Measurements from ENCODE around the gene C20orf144.
A peak's percentile ranks its signal among the peaks of the same experiment; 100 is the strongest.

Gene C20orf144

GRCh38 chr20:33669224-33669623 is 7.1 kb downstream of the C20orf144 start:
- H3K27me3 Mint-ChIP-seq (ENCODE audit: low read depth): peaks cover 3% of the 10 kb centered on the region
- H3K27ac Mint-ChIP-seq: no peak overlapping the region
- no peaks in the 10 kb centered on the region for H3K9me3 Mint-ChIP-seq
- no peak for TF ChIP-seq CTCF (IDR thresholded peaks at IDR 0.05; ENCODE audit: unreplicated experiment in 3 of 3)
- H3K4me3 Mint-ChIP-seq: peak overlapping the region in 2 of 3 experiments; percentile 16 to 61
- peaks cover 3% of the 10 kb centered on the region for H3K36me3 Mint-ChIP-seq (ENCODE audit: low read depth)
- peaks cover 44% of the 10 kb centered on the region for H3K4me1 Mint-ChIP-seq

- H3K36me3 Mint-ChIP-seq (ENCODE audit: low read depth): peaks cover 3% of the 10 kb centered on the region
- peak overlapping the region; percentile 12 to 74 (median 15) for H3K4me3 Mint-ChIP-seq
- H3K27ac Mint-ChIP-seq: peak overlapping the region in 1 of 3 experiments; percentile 13
- H3K9me3 Mint-ChIP-seq: no peaks in the 10 kb centered on the region
- H3K4me1 Mint-ChIP-seq: peaks cover 40% of the 10 kb centered on the region
- no peak for TF ChIP-seq CTCF (IDR thresholded peaks at IDR 0.05; ENCODE audit: unreplicated experiment in 3 of 3)
- H3K27me3 Mint-ChIP-seq (ENCODE audit: low read depth): peaks cover 3% of the 10 kb centered on the region
These were observed 7.9 kb downstream of the C20orf144 start for GRCh38 chr20:33669873-33670640.

GRCh38 chr20:33670715-33671499 is 8.8 kb downstream of the C20orf144 start:
- H3K27me3 Mint-ChIP-seq (ENCODE audit: low read depth): peaks cover 3% of the 10 kb centered on the region
- H3K4me1 Mint-ChIP-seq: peaks cover 48% of the 10 kb centered on the region
- peak overlapping the region in 2 of 3 experiments; percentile 37 to 73 for H3K27ac Mint-ChIP-seq
- H3K36me3 Mint-ChIP-seq (ENCODE audit: low read depth): peaks cover 3% of the 10 kb centered on the region
- H3K4me3 Mint-ChIP-seq: peak overlapping the region; percentile 51 to 74 (median 63)
- TF ChIP-seq CTCF (IDR thresholded peaks at IDR 0.05; ENCODE audit: unreplicated experiment in 3 of 3): no peak
- no peaks in the 10 kb centered on the region for H3K9me3 Mint-ChIP-seq

- Mint-ChIP-seq H3K27me3 (ENCODE audit: low read depth) (peaks cover under 1% of the 10 kb centered on the region), H3K9me3 (no peaks in the 10 kb centered on the region), H3K27ac (peak overlapping the region in 2 of 3 experiments; percentile 37 to 73), H3K4me3 (peak overlapping the region; percentile 63 to 93 (median 86)), H3K36me3 (ENCODE audit: low read depth) (peaks cover under 1% of the 10 kb centered on the region), H3K4me1 (peaks cover 49% of the 10 kb centered on the region)
- no peak for TF ChIP-seq CTCF (IDR thresholded peaks at IDR 0.05; ENCODE audit: unreplicated experiment in 3 of 3)
These were observed 9.6 kb downstream of the C20orf144 start for GRCh38 chr20:33671573-33672288.

GRCh38 chr20:33672426-33673113 is 10.4 kb downstream of the C20orf144 start:
- no peaks in the 10 kb centered on the region for H3K9me3 Mint-ChIP-seq

More at GRCh38 chr20:33672426-33673113, 10.4 kb downstream of the C20orf144 start:
- Mint-ChIP-seq H3K27ac (peak overlapping the region; percentile 14 to 59 (median 49)), H3K4me1 (peaks cover 51% of the 10 kb centered on the region), H3K36me3 (ENCODE audit: low read depth) (peaks cover 3% of the 10 kb centered on the region), H3K4me3 (peak overlapping the region; percentile 86 to 93 (median 89)), H3K27me3 (ENCODE audit: low read depth) (no peaks in the 10 kb centered on the region)
- no peak for TF ChIP-seq CTCF (IDR thresholded peaks at IDR 0.05; ENCODE audit: unreplicated experiment in 3 of 3)

Measured in nephron (organoid).